ENCODE data around the gene CCNL1. TPM values are rescaled to one million over a fixed set of nuclear protein-coding genes. Genes with fewer than 3 reads are reported as not detected.

Gene CCNL1
- total and polyA plus RNA-seq, 2 experiments from 2014 or later, result 125 to 300 TPM

- 95% methylated on average over 1 of the region's 1 CpG for WGBS (ENCODE audit: low lambda C conversion rate, missing lambda C conversion rate)
- Histone ChIP-seq H3K27me3 (no peaks in the 10 kb centered on the region), H3K79me2 (no peaks in the 10 kb centered on the region), H3K9me3 (ENCODE audit: low read depth) (no peaks in the 10 kb centered on the region), H4K20me1 (ENCODE audit: insufficient read depth, poor library complexity, severe bottlenecking) (no peaks in the 10 kb centered on the region), H3K27ac (no peak overlapping the region), H2AFZ (no peak overlapping the region), H3K4me3 (no peak overlapping the region), H3K4me2 (no peak overlapping the region), H3K9me2 (replicated peaks; ENCODE audit: insufficient read depth) (no peaks in the 10 kb centered on the region), H3K36me3 (replicated peaks; ENCODE audit: insufficient read depth, low read depth) (no peaks in the 10 kb centered on the region), H3K4me1 (ENCODE audit: insufficient read depth) (peaks cover 65% of the 10 kb centered on the region)
- TF ChIP-seq EZH2 (IDR thresholded peaks at IDR 0.05; ENCODE audit: borderline replicate concordance), result no peak
- no peak for DNase-seq (ENCODE audit: low spot score)
These were observed 27.6 kb downstream of the CCNL1 start for GRCh38 chr3:157132341-157132740.

- no peaks in the 10 kb centered on the region for H3K36me3 ChIP-seq (replicated peaks; ENCODE audit: insufficient read depth, low read depth)
- DNase-seq (ENCODE audit: low spot score), result no peak
- no peak overlapping the region for H2AFZ ChIP-seq
- no peaks in the 10 kb centered on the region for H3K9me3 ChIP-seq (ENCODE audit: low read depth)
- no peaks in the 10 kb centered on the region for H3K27me3 ChIP-seq
- no peaks in the 10 kb centered on the region for H3K9me2 ChIP-seq (replicated peaks; ENCODE audit: insufficient read depth)
- peaks cover 66% of the 10 kb centered on the region for H3K4me1 ChIP-seq (ENCODE audit: insufficient read depth)
- no peak overlapping the region for H3K4me3 ChIP-seq
- H4K20me1 ChIP-seq (ENCODE audit: insufficient read depth, poor library complexity, severe bottlenecking), result no peaks in the 10 kb centered on the region
- H3K27ac ChIP-seq, result peak overlapping the region; percentile 96
- TF ChIP-seq EZH2 (IDR thresholded peaks at IDR 0.05; ENCODE audit: borderline replicate concordance) (no peak), CTCF (IDR thresholded peaks at IDR 0.05; ENCODE audit: poor library complexity) (no peak), EZH2phosphoT487 (IDR thresholded peaks at IDR 0.05; ENCODE audit: low read depth, severe bottlenecking, unreplicated experiment) (no peak)
- no peaks in the 10 kb centered on the region for H3K79me2 ChIP-seq
- H3K4me2 ChIP-seq, result no peak overlapping the region
- 86% methylated on average over 5 of the region's 5 CpGs for WGBS (ENCODE audit: low lambda C conversion rate, missing lambda C conversion rate)
These were observed 28.1 kb downstream of the CCNL1 start for GRCh38 chr3:157131861-157132260.

GRCh38 chr3:157130467-157131251 lies 29.3 kb downstream of the CCNL1 start:
- Histone ChIP-seq H3K9me3 (ENCODE audit: low read depth) (no peaks in the 10 kb centered on the region), H3K27ac (peak overlapping the region; percentile 96), H3K4me2 (peak overlapping the region; percentile 50), H3K4me3 (no peak overlapping the region), H3K4me1 (ENCODE audit: insufficient read depth) (peaks cover 61% of the 10 kb centered on the region), H3K27me3 (no peaks in the 10 kb centered on the region), H4K20me1 (ENCODE audit: insufficient read depth, poor library complexity, severe bottlenecking) (no peaks in the 10 kb centered on the region), H3K9me2 (replicated peaks; ENCODE audit: insufficient read depth) (no peaks in the 10 kb centered on the region), H2AFZ (no peak overlapping the region), H3K79me2 (no peaks in the 10 kb centered on the region), H3K36me3 (replicated peaks; ENCODE audit: insufficient read depth, low read depth) (no peaks in the 10 kb centered on the region)
- no peak for TF ChIP-seq EZH2phosphoT487 (IDR thresholded peaks at IDR 0.05; ENCODE audit: low read depth, severe bottlenecking, unreplicated experiment)
- no peak for TF ChIP-seq EZH2 (IDR thresholded peaks at IDR 0.05; ENCODE audit: borderline replicate concordance)
- peak; percentile 82 for TF ChIP-seq CTCF (IDR thresholded peaks at IDR 0.05; ENCODE audit: poor library complexity)
- WGBS (ENCODE audit: low lambda C conversion rate, missing lambda C conversion rate), result 21% methylated on average over 23 of the region's 23 CpGs
- peak; percentile 89 for DNase-seq (ENCODE audit: low spot score)

- Histone ChIP-seq H3K27me3 (no peaks in the 10 kb centered on the region), H3K4me1 (ENCODE audit: insufficient read depth) (peaks cover 61% of the 10 kb centered on the region), H3K9me2 (replicated peaks; ENCODE audit: insufficient read depth) (no peaks in the 10 kb centered on the region), H3K27ac (peak overlapping the region; percentile 96), H4K20me1 (ENCODE audit: insufficient read depth, poor library complexity, severe bottlenecking) (no peaks in the 10 kb centered on the region), H3K79me2 (no peaks in the 10 kb centered on the region), H2AFZ (peak overlapping the region; percentile 32), H3K9me3 (ENCODE audit: low read depth) (no peaks in the 10 kb centered on the region), H3K4me3 (no peak overlapping the region), H3K4me2 (peak overlapping the region; percentile 50), H3K36me3 (replicated peaks; ENCODE audit: insufficient read depth, low read depth) (no peaks in the 10 kb centered on the region)
- TF ChIP-seq CTCF (IDR thresholded peaks at IDR 0.05; ENCODE audit: poor library complexity) (no peak), EZH2 (IDR thresholded peaks at IDR 0.05; ENCODE audit: borderline replicate concordance) (no peak), EZH2phosphoT487 (IDR thresholded peaks at IDR 0.05; ENCODE audit: low read depth, severe bottlenecking, unreplicated experiment) (no peak)
- 42% methylated on average over 20 of the region's 20 CpGs for WGBS (ENCODE audit: low lambda C conversion rate, missing lambda C conversion rate)
- peak; percentile 57 for DNase-seq (ENCODE audit: low spot score)
These were observed 30.0 kb downstream of the CCNL1 start for GRCh38 chr3:157129803-157130466.

All from hepatocyte (in vitro differentiated cells).